Gastroesophageal sphincter (tissue), 4 donors: ENCODE results near the gene TAF1B. TPM values are rescaled to one million over a fixed set of nuclear protein-coding genes. Genes with fewer than 3 reads are reported as not detected.

Experiments used
- ATAC-seq: fragments of 150-250 bp; one replicate; pipeline ENCODE4 v1.9.1; 2016; ENCODE audit warnings: mild to moderate bottlenecking, moderate library complexity
- H3K27ac ChIP-seq, 4 donors: fragments of 200-600 bp; sonication (generic) in 3 of 4; 1 replicate in 3 of 4; 2 replicates in 1 of 4; pipeline ENCODE4 v1.5.1; 2016 to 2019
- H3K27me3 ChIP-seq: fragments of 200-600 bp; sonication (generic); one replicate; pipeline ENCODE4 v1.5.1; 2019
- H3K36me3 ChIP-seq, 2 donors: fragments of 200-600 bp; sonication (generic); one replicate each; pipeline ENCODE4 v1.5.1; 2019; ENCODE audit warnings: control low read depth in 1 of 2
- H3K4me1 ChIP-seq, 3 donors: fragments of 200-600 bp; sonication (generic); 1 replicate in 2 of 3; 2 replicates in 1 of 3; pipeline ENCODE4 v1.5.1; 2016 to 2019; ENCODE audit warnings: control low read depth in 2 of 3
- H3K4me3 ChIP-seq, 2 donors: fragments of 200-600 bp; sonication (generic); one replicate each; pipeline ENCODE4 v1.5.1; 2019; ENCODE audit warnings: mild to moderate bottlenecking in 1 of 2, moderate library complexity in 1 of 2
- H3K9me3 ChIP-seq, 3 donors: fragments of 200-600 bp; sonication (generic); one replicate each; pipeline ENCODE4 v1.5.1; 2017 to 2019; ENCODE audit warnings: control low read depth in 2 of 3
- EP300 ChIP-seq: sonication (generic); formaldehyde crosslinking; IDR thresholded peaks from one replicate; pipeline ENCODE4 v1.6.1; 2017; ENCODE audit warnings: antibody characterized with exemption, mild to moderate bottlenecking
- POLR2A ChIP-seq, 2 donors: fragments of 450-650 bp; IDR thresholded peaks; one replicate each; pipeline ENCODE4 v1.6.1; 2017; ENCODE audit warnings: antibody characterized with exemption in 2 of 2, mild to moderate bottlenecking in 2 of 2, moderate library complexity in 1 of 2
- POLR2AphosphoS5 ChIP-seq: sonication (generic); formaldehyde crosslinking; IDR thresholded peaks from one replicate; pipeline ENCODE4 v1.6.1; 2017; ENCODE audit warnings: antibody characterized with exemption
- WGBS, 2 donors: methylation state at CpG; one replicate each; pipeline ENCODE4 v1.1.5; 2018; ENCODE audit warnings: low coverage in 1 of 2; 5-methylcytosine and 5-hydroxymethylcytosine counted together
- total RNA-seq, 4 donors: library from RNA; depleted of rRNA; stranded (reverse); fragments of >200 nt; gene quantifications; one replicate each; pipeline ENCODE4 v1.1.0, GENCODE V29; 2016
- TF ChIP-seq, protein P1 (sequence below), 4 experiments: fragments of 200-600 bp in 2 of 4; fragments of 450-650 bp in 2 of 4; sonication (generic) in 1 of 4; IDR thresholded peaks; one replicate each; pipeline ENCODE4 v1.5.1; 2017 to 2019; ENCODE audit warnings: antibody characterized with exemption in 4 of 4, mild to moderate bottlenecking in 2 of 4, moderate library complexity in 2 of 4

Gene TAF1B
- total RNA-seq, 4 donors from 2014 or later: 6.2 to 15.6 (median 8.5) TPM

DNA sequence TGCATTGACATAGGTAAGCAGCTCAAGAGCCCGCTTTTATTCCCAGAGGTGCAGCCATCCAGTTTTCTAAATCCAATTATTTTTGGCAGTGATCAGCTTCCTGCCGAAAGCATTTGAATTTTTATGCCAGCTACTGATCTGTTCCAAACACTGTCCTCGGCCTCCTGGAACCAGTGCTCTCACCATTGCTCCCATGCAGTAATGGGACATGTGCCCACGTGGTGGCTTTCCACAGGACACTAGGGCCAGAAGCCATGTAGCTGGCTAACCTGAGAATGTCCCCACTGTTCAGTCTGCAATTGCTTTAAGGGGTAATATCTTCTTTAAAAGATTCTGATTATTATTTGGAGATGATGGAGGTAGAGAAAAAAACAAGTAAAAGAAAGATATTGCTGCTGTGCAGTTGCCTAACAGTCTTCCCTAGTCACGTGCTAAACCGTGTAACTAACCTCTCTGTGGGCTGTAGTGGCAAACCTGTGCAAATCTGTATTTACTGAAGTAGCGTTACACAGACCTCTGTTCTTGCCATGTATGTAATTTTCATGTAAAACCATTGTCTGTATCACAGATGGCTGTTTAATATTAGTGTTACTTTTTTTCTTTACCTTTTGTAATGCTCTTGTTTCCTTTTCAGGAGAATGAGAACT is 121.2 kb downstream of the TAF1B start:
- 79 to 87% methylated on average over 6 to 7 of the region's 7 CpGs for WGBS, 2 donors
- H3K27ac ChIP-seq: no peak overlapping the region
- ATAC-seq: no peak

DNA sequence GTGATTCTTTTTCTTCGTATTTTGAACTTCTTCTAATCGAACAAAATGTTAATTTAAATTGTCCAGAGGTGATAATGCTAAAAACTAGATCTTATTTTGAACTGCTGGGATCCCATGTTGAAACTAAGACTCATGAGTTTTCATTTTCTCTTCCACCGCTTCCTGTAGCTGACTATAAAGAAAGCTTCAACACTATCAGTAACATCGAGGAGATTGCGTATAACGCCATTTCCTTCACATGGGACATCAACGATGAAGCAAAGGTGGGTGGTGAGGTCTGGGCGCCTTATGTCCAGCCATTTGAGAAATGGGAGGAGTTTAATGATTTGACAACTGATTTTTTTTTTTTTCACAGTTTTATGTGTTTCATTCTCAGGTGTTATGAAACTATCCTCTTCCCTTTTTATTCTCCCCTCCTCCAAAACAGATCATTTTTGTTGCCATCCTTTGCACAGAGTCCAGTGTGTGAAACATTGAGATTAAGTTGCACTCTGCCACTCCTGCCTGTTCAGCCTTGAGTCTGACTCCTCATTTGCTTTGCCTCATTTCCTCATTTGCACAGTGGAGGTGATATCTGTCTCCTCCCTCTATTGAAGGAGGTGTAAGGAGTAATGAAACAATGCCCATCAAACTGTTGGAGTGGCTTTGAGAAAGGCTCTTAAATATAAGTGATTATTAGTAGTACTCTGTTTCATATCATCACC is 122.0 kb downstream of the TAF1B start:
- TF ChIP-seq POLR2A (IDR thresholded peaks at IDR 0.05) (no peak), POLR2AphosphoS5 (no peak), EP300 (no peak)
- TF ChIP-seq, protein P1, sequence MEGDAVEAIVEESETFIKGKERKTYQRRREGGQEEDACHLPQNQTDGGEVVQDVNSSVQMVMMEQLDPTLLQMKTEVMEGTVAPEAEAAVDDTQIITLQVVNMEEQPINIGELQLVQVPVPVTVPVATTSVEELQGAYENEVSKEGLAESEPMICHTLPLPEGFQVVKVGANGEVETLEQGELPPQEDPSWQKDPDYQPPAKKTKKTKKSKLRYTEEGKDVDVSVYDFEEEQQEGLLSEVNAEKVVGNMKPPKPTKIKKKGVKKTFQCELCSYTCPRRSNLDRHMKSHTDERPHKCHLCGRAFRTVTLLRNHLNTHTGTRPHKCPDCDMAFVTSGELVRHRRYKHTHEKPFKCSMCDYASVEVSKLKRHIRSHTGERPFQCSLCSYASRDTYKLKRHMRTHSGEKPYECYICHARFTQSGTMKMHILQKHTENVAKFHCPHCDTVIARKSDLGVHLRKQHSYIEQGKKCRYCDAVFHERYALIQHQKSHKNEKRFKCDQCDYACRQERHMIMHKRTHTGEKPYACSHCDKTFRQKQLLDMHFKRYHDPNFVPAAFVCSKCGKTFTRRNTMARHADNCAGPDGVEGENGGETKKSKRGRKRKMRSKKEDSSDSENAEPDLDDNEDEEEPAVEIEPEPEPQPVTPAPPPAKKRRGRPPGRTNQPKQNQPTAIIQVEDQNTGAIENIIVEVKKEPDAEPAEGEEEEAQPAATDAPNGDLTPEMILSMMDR (IDR thresholded peaks at IDR 0.05): no peak
- H3K4me3 ChIP-seq: no peak overlapping the region
- H3K27ac ChIP-seq: no peak overlapping the region
- no peaks in the 10 kb centered on the region for H3K9me3 ChIP-seq
- peaks cover 0 to 4% (median 2%) of the 10 kb centered on the region in 3 donors for H3K4me1 ChIP-seq
- H3K27me3 ChIP-seq: no peaks in the 10 kb centered on the region
- H3K36me3 ChIP-seq: peaks cover 0 to 14% of the 10 kb centered on the region in 2 donors
- WGBS, 2 donors: 88 to 89% methylated on average over 8 of the region's 8 CpGs
- no peak for ATAC-seq

More for the DNA sequence above, 121.2 kb downstream of the TAF1B start:
- TF ChIP-seq, protein P1 (IDR thresholded peaks at IDR 0.05): no peak
- TF ChIP-seq EP300 (no peak), POLR2AphosphoS5 (no peak), POLR2A (IDR thresholded peaks at IDR 0.05) (no peak)
- Histone ChIP-seq H3K4me1 (no peaks in the 10 kb centered on the region), H3K36me3 (peaks cover 0 to 14% of the 10 kb centered on the region in 2 donors), H3K4me3 (no peak overlapping the region), H3K9me3 (no peaks in the 10 kb centered on the region), H3K27me3 (no peaks in the 10 kb centered on the region)

DNA sequence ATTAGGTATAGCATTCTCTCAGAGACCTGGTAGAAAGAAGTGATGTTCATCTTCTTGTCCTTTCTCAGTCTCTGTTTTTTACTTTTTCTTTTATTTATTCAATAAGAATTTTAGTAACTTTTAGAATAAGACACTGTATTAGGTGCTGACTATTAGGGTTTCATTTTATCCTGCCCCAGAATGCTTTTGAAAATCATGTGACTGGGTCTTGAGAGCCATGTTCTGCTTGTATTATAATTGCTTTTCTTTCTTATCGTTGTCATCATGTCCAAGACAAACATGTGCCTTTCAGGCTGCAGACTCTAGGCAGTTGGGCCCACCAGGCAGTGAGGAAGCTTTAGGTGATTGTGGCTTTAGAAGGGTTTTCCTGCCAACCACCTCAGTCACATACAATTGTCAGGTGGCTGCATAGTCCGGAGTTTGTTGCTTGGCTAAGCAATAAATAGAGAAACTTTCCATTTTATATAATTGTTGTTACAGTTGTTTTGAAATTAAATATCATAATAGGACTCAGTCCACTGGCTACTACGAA is 123.3 kb downstream of the TAF1B start:
- ATAC-seq: no peak
- no peak overlapping the region for H3K4me3 ChIP-seq
- peaks cover 0 to 17% (median 11%) of the 10 kb centered on the region in 3 donors for H3K4me1 ChIP-seq
- WGBS, 2 donors: 63 to 69% methylated on average over 2 to 3 of the region's 3 CpGs
- no peaks in the 10 kb centered on the region for H3K9me3 ChIP-seq
- no peaks in the 10 kb centered on the region for H3K27me3 ChIP-seq
- TF ChIP-seq, protein P1 (IDR thresholded peaks at IDR 0.05): no peak
- TF ChIP-seq POLR2A (IDR thresholded peaks at IDR 0.05): no peak
- no peak for TF ChIP-seq EP300
- H3K27ac ChIP-seq: peak overlapping the region in 1 of 4 donors; percentile 19
- peaks cover 0 to 9% of the 10 kb centered on the region in 2 donors for H3K36me3 ChIP-seq

DNA sequence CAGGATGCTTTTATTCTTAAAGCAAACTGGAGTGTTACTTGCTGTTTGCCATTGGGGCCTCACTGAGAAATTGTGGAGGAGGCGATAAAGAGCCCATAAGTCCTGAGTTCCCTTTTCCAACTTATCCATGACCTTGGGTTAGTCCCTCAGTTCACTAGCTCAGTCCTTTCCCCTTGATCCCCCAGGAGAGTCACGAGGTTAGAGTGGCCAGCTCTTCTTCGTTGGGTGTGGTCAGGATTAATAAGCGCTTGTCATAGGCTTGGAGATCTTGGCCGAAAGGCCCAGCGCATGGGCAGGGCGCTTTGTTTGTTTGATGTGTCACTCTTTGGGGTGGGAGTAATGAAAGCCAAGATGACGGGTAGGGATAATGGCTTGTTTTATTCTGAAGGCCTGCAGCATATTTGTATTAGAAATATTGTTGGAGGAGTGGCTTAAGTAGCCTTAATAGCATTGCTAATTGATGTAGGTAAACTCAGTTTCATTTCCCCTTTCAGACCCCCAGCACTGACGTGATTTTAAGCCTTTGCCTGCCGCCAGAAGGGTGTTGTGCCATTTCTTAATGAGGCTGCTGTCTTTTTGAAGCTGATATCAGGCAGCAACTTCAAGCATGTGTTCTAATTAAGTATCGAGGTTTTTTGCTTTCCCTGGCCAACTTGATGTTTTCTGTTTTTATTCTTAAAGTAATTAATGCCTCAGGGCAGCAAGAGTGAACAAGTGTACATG is 123.9 kb downstream of the TAF1B start:
- no peak for ATAC-seq
- no peaks in the 10 kb centered on the region for H3K9me3 ChIP-seq
- H3K27ac ChIP-seq: peak overlapping the region in 1 of 4 donors; percentile 19
- H3K27me3 ChIP-seq: no peaks in the 10 kb centered on the region
- peaks cover 0 to 23% (median 16%) of the 10 kb centered on the region in 3 donors for H3K4me1 ChIP-seq
- TF ChIP-seq EP300 (no peak), POLR2A (IDR thresholded peaks at IDR 0.05) (no peak), POLR2AphosphoS5 (no peak)
- TF ChIP-seq, protein P1 (IDR thresholded peaks at IDR 0.05): no peak
- WGBS, 2 donors: 81 to 89% methylated on average over 6 to 10 of the region's 11 CpGs
- H3K4me3 ChIP-seq: no peak overlapping the region
- H3K36me3 ChIP-seq: peaks cover 0 to 8% of the 10 kb centered on the region in 2 donors
